K562 (cell line): ENCODE data around the gene ABHD5. TPM values are rescaled to one million over a fixed set of nuclear protein-coding genes. Genes with fewer than 3 reads are reported as not detected.

Experiments used
- AFF1 ChIP-seq, 2 experiments: fragments of 450-650 bp; IDR thresholded peaks; 2 replicates each; pipeline ENCODE4 v1.6.1; 2018; ENCODE audit warnings: mild to moderate bottlenecking in 2 of 2, low read depth in 1 of 2; ENCODE audit not compliant: partially characterized antibody in 2 of 2
- AFF4 ChIP-seq: sonication (generic); formaldehyde crosslinking; IDR thresholded peaks from 2 replicates; pipeline ENCODE4 v1.8.0; 2023; ENCODE audit warnings: mild to moderate bottlenecking, missing genetic modification reagents
- ARID1B ChIP-seq: fragments of 450-650 bp; IDR thresholded peaks from 2 replicates; pipeline ENCODE4 v1.6.1; 2016; ENCODE audit warnings: antibody characterized with exemption, mild to moderate bottlenecking, inconsistent platforms
- DIDO1 ChIP-seq: fragments of 450-650 bp; IDR thresholded peaks from 2 replicates; pipeline ENCODE4 v1.6.1; 2016; ENCODE audit warnings: low read depth, missing biosample characterization, missing genetic modification characterization
- FOXK2 ChIP-seq, 2 experiments: fragments of 450-650 bp; IDR thresholded peaks in 1 of 2; conservative IDR thresholded peaks in 1 of 2; 2 replicates each; pipeline ENCODE4 v1.6.1; 2016; ENCODE audit warnings: low read depth in 2 of 2, mild to moderate bottlenecking in 1 of 2
- NBN ChIP-seq: fragments of 450-650 bp; IDR thresholded peaks from 2 replicates; pipeline ENCODE4 v1.6.1; 2016; ENCODE audit warnings: low read depth, mild to moderate bottlenecking
- NR2C2 ChIP-seq, 2 experiments: fragments of 200-800 bp in 1 of 2; sonication (Bioruptor generic) in 1 of 2; sonication (generic) in 1 of 2; formaldehyde crosslinking in 1 of 2; IDR thresholded peaks; 2 replicates each; pipeline versions ENCODE4 v1.6.1 to v1.8.0; 2016 to 2022; ENCODE audit warnings: mild to moderate bottlenecking in 1 of 2, missing compliant biosample characterization in 1 of 2, missing genetic modification characterization in 1 of 2, missing genetic modification reagents in 1 of 2
- PRMT5 ChIP-seq: sonication (generic); formaldehyde crosslinking; IDR thresholded peaks from 2 replicates; pipeline ENCODE4 v1.5.0; 2020; ENCODE audit warnings: missing genetic modification reagents
- SNIP1 ChIP-seq: fragments of 450-650 bp; IDR thresholded peaks from 2 replicates; pipeline ENCODE4 v1.7.1; 2017; ENCODE audit warnings: low read depth, mild to moderate bottlenecking
- TAF15 ChIP-seq: fragments of 200-400 bp; formaldehyde crosslinking; IDR thresholded peaks from 2 replicates; pipeline ENCODE4 v1.6.1; 2017; ENCODE audit warnings: mild to moderate bottlenecking, low read depth, low read length, moderate library complexity
- TEAD1 ChIP-seq, 2 experiments: fragments of 450-650 bp in 1 of 2; sonication (generic) in 1 of 2; formaldehyde crosslinking; IDR thresholded peaks; 2 replicates each; pipeline versions ENCODE4 v1.4.0 to v1.8.0; 2020 to 2022; ENCODE audit warnings: mild to moderate bottlenecking in 2 of 2, missing genetic modification reagents in 1 of 2
- TRIM25 ChIP-seq: fragments of 450-650 bp; IDR thresholded peaks from 2 replicates; pipeline ENCODE4 v1.7.0; 2016; ENCODE audit warnings: borderline replicate concordance
- ZFP91 ChIP-seq: sonication (generic); formaldehyde crosslinking; IDR thresholded peaks from 2 replicates; pipeline ENCODE4 v1.8.0; 2022; ENCODE audit warnings: mild to moderate bottlenecking, missing genetic modification reagents
- polyA plus RNA-seq, 8 experiments: library from polyadenylated mRNA; depleted of rRNA in 4 of 8; stranded (reverse) in 5 of 8; unstranded in 3 of 8; fragments of >200 nt; fragmentation: Nextera tagmentation in 2 of 8; fragmentation: Illumina TruSeq in 1 of 8; extraction: Ambion mirVana in 2 of 8; extraction: Trizol in 1 of 8; gene quantifications; 2 replicates each; pipeline versions ENCODE4 v1.2.1 to v1.2.3, GENCODE V29; 2011 to 2014; ENCODE audit warnings: inconsistent platforms in 1 of 8, missing spikeins in 1 of 8
- total RNA-seq, 7 experiments: library from RNA; depleted of rRNA in 6 of 7; stranded (reverse); fragments of >200 nt in 6 of 7; fragmentation: Illumina TruSeq in 2 of 7; extraction: Trizol in 2 of 7; gene quantifications; 2 replicates each; pipeline versions ENCODE4 v1.2.1 to v1.2.3, GENCODE V29; 2011 to 2021; ENCODE audit warnings: low replicate concordance in 1 of 7

Gene ABHD5
- total and polyA plus RNA-seq, 9 of the 15 experiments (the other 6 are each of a cell fraction or from before 2014, with no cell fraction given), result 27.8 to 61.7 (median 39.9) TPM

- TF ChIP-seq TEAD1 (CRISPR knock-in tag; IDR thresholded peaks at IDR 0.05), result peak in 1 of 2 experiments; percentile 14; a peak in 2 of 4 replicates
- TF ChIP-seq DIDO1 (tag), result no peak
- TF ChIP-seq AFF4 (CRISPR knock-in tag), result 0 out of 2 replicates have a peak, but pooled peaks have one; percentile 52
- TF ChIP-seq PRMT5 (CRISPR knock-in tag), result no peak
- TF ChIP-seq TAF15, result no peak
- no peak for TF ChIP-seq NR2C2 (CRISPR knock-in tag; IDR thresholded peaks at IDR 0.05)
- TF ChIP-seq NR2C2 (tag; IDR thresholded peaks at IDR 0.05), result peak; percentile 68; the same call in 1 of the 2 replicates
- peak; percentile 49 to 60; a peak in 2 of 4 replicates for TF ChIP-seq FOXK2 (conservative IDR thresholded peaks at IDR 0.05 in 1 of 2, IDR thresholded peaks at IDR 0.05 in 1 of 2; ENCODE audit: low read depth in 2 of 2)
- TF ChIP-seq ARID1B, result no peak
- TF ChIP-seq ZFP91, result no peak
- no peak for TF ChIP-seq AFF1 (IDR thresholded peaks at IDR 0.05; ENCODE audit: low read depth in 1 of 2, partially characterized antibody in 2 of 2)
- no peak for TF ChIP-seq TRIM25
- TF ChIP-seq NBN, result no peak
- no peak for TF ChIP-seq SNIP1
These were observed 1.5 kb downstream of the ABHD5 start (continued) for GRCh38 chr3:43692085-43692855.
